Measurements from ENCODE around the gene CARD9.

DNA sequence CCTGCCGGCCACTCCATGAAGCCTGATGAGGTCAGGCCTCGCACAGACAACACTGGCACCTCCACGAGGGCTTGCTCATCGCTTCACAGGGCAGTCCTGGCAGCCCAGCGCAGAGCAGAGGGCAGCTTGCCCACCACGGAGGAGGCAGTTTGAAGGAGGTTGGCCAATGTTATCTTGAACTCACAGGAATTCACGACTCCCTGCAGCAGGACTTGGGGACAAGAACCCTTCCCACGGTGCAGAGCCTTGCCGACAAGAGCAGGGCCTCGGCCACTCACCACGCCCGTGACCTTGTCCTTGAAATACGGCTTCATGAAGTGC is 21.5 kb upstream of the CARD9 start:
- TF ChIP-seq, protein P1, sequence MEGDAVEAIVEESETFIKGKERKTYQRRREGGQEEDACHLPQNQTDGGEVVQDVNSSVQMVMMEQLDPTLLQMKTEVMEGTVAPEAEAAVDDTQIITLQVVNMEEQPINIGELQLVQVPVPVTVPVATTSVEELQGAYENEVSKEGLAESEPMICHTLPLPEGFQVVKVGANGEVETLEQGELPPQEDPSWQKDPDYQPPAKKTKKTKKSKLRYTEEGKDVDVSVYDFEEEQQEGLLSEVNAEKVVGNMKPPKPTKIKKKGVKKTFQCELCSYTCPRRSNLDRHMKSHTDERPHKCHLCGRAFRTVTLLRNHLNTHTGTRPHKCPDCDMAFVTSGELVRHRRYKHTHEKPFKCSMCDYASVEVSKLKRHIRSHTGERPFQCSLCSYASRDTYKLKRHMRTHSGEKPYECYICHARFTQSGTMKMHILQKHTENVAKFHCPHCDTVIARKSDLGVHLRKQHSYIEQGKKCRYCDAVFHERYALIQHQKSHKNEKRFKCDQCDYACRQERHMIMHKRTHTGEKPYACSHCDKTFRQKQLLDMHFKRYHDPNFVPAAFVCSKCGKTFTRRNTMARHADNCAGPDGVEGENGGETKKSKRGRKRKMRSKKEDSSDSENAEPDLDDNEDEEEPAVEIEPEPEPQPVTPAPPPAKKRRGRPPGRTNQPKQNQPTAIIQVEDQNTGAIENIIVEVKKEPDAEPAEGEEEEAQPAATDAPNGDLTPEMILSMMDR (IDR thresholded peaks at IDR 0.05) = no peak
- TF ChIP-seq POLR2A (IDR thresholded peaks at IDR 0.05) = no peak
